Measurements from ENCODE around the gene ATPAF1. TPM values are rescaled to one million over a fixed set of nuclear protein-coding genes. Genes with fewer than 3 reads are reported as not detected.
"Not testable (repeated sequence)": the region's sequence is repeated elsewhere in the genome, so short reads cannot be mapped to it uniquely, and the experiment has no call there.

Gene ATPAF1
- total and polyA plus RNA-seq, 2 donors (not counting 1 experiment from before 2014, with no cell fraction given): 65.6 to 72.1 TPM

DNA sequence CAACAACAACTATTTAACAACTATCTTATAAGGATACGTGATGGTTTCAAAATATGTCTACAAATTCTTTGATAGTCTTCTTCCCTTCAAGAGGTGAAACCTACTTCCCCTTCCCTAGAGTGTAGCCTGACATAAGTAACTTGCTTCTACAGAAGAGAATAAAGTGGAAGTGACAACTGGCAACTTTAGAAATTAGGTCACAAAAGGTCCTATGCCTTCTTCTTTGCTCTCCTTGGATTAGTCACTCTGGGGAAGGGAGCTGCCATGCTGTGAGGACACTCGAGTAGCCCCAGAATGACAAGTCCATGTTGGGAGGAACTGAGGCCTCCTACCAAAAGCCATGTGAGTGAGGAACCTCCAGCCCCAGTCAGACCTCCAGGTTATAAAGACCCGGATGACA is 31.5 kb upstream of the ATPAF1 start:
- no peaks in the 10 kb centered on the region for H3K4me1 ChIP-seq (ENCODE audit: control insufficient read depth, extremely low read depth, insufficient read depth, low read length)

DNA sequence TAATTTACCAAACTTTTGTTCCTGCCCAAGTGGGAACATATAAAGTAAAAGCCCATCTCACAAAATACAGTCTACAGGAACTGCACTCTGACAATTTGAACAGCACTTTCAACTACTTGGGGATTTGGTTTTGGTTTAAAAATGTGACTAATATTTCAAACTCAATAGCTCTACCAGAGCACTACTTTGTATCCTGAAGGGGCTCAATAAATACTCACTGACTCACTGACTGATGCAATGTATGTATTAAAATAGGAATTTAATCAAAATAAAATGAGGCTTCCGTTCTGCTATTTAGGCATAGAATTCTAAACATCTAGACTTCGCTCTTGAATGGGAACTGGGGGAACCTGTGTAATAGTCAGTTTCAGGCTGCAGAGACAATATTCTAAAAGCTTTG is 28.9 kb upstream of the ATPAF1 start:
- no peak overlapping the region for H3K4me3 ChIP-seq (replicated peaks in 1 of 4; ENCODE audit: control extremely low read depth in 1 of 4, insufficient read depth in 1 of 4, low read depth in 3 of 4, low read length in 4 of 4)
- no peaks in the 10 kb centered on the region for H3K79me2 ChIP-seq (ENCODE audit: control insufficient read depth, insufficient read depth, low read length)
- H3K4me1 ChIP-seq (ENCODE audit: control insufficient read depth, extremely low read depth, insufficient read depth, low read length): peaks cover 2% of the 10 kb centered on the region
- TF ChIP-seq, protein P1, sequence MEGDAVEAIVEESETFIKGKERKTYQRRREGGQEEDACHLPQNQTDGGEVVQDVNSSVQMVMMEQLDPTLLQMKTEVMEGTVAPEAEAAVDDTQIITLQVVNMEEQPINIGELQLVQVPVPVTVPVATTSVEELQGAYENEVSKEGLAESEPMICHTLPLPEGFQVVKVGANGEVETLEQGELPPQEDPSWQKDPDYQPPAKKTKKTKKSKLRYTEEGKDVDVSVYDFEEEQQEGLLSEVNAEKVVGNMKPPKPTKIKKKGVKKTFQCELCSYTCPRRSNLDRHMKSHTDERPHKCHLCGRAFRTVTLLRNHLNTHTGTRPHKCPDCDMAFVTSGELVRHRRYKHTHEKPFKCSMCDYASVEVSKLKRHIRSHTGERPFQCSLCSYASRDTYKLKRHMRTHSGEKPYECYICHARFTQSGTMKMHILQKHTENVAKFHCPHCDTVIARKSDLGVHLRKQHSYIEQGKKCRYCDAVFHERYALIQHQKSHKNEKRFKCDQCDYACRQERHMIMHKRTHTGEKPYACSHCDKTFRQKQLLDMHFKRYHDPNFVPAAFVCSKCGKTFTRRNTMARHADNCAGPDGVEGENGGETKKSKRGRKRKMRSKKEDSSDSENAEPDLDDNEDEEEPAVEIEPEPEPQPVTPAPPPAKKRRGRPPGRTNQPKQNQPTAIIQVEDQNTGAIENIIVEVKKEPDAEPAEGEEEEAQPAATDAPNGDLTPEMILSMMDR (conservative IDR thresholded peaks at IDR 0.05 in 1 of 2, IDR thresholded peaks at IDR 0.05 in 1 of 2; ENCODE audit: low read depth in 1 of 2, low read length in 2 of 2): no peak
- TF ChIP-seq EZH2 (IDR thresholded peaks at IDR 0.05; ENCODE audit: low read length, missing control alignments): no peak
- no peak overlapping the region for H3K27ac ChIP-seq (ENCODE audit: insufficient read depth, low read length)
- H3K27me3 ChIP-seq (ENCODE audit: control insufficient read depth, insufficient read depth, low read length): no peaks in the 10 kb centered on the region
- no peak for DNase-seq (ENCODE audit: low read depth in 2 of 2)
- H3K4me2 ChIP-seq (ENCODE audit: extremely low read depth, insufficient read depth, low read length): no peak overlapping the region
- no peak overlapping the region for H2AFZ ChIP-seq (ENCODE audit: low read length)
- H3K36me3 ChIP-seq (ENCODE audit: control insufficient read depth, insufficient read depth, low read length): no peaks in the 10 kb centered on the region
- H3K9me3 ChIP-seq (ENCODE audit: control insufficient read depth, insufficient read depth, low read depth, low read length): no peaks in the 10 kb centered on the region
- no peaks in the 10 kb centered on the region for H4K20me1 ChIP-seq (ENCODE audit: control insufficient read depth, extremely low read depth, insufficient read depth, low read length)
- no peak overlapping the region for H3K9ac ChIP-seq (ENCODE audit: insufficient read depth, low read length)

More for the DNA sequence above, 31.5 kb upstream of the ATPAF1 start:
- no peaks in the 10 kb centered on the region for H3K36me3 ChIP-seq (ENCODE audit: control insufficient read depth, insufficient read depth, low read length)
- no peaks in the 10 kb centered on the region for H3K9me3 ChIP-seq (ENCODE audit: control insufficient read depth, insufficient read depth, low read depth, low read length)
- H2AFZ ChIP-seq (ENCODE audit: low read length): no peak overlapping the region
- H3K27ac ChIP-seq (ENCODE audit: insufficient read depth, low read length): no peak overlapping the region
- H3K4me3 ChIP-seq (replicated peaks in 1 of 4; ENCODE audit: control extremely low read depth in 1 of 4, insufficient read depth in 1 of 4, low read depth in 3 of 4, low read length in 4 of 4): no peak overlapping the region
- no peak overlapping the region for H3K4me2 ChIP-seq (ENCODE audit: extremely low read depth, insufficient read depth, low read length)
- no peaks in the 10 kb centered on the region for H3K79me2 ChIP-seq (ENCODE audit: control insufficient read depth, insufficient read depth, low read length)
- H3K27me3 ChIP-seq (ENCODE audit: control insufficient read depth, insufficient read depth, low read length): no peaks in the 10 kb centered on the region
- TF ChIP-seq EZH2 (IDR thresholded peaks at IDR 0.05; ENCODE audit: low read length, missing control alignments): no peak
- TF ChIP-seq, protein P1 (conservative IDR thresholded peaks at IDR 0.05 in 1 of 2, IDR thresholded peaks at IDR 0.05 in 1 of 2; ENCODE audit: low read depth in 1 of 2, low read length in 2 of 2): no peak
- no peaks in the 10 kb centered on the region for H4K20me1 ChIP-seq (ENCODE audit: control insufficient read depth, extremely low read depth, insufficient read depth, low read length)
- no peak overlapping the region for H3K9ac ChIP-seq (ENCODE audit: insufficient read depth, low read length)
- no peak for DNase-seq (ENCODE audit: low read depth in 2 of 2)

DNA sequence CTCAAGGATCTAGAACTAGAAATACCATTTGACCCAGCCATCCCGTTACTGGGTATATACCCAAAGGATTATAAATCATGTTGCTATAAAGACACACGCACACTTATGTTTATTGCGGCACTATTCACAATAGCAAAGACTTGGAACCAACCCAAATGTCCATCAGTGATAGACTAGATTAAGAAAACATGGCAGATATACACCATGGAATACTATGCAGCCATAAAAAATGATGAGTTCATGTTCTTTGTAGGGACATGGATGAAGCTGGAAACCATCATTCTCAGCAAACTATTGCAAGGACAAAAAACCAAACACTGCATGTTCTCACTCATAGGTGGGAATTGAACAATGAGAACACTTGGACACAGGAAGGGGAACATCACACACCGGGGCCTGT is 26.5 kb upstream of the ATPAF1 start:
- not testable (repeated sequence) for H3K79me2 ChIP-seq (ENCODE audit: control insufficient read depth, insufficient read depth, low read length); H3K27me3 ChIP-seq (ENCODE audit: control insufficient read depth, insufficient read depth, low read length); H4K20me1 ChIP-seq (ENCODE audit: control insufficient read depth, extremely low read depth, insufficient read depth, low read length); H2AFZ ChIP-seq (ENCODE audit: low read length); H3K9me3 ChIP-seq (ENCODE audit: control insufficient read depth, insufficient read depth, low read depth, low read length); H3K4me2 ChIP-seq (ENCODE audit: extremely low read depth, insufficient read depth, low read length); H3K36me3 ChIP-seq (ENCODE audit: control insufficient read depth, insufficient read depth, low read length); H3K4me3 ChIP-seq (replicated peaks in 1 of 4; ENCODE audit: control extremely low read depth in 1 of 4, insufficient read depth in 1 of 4, low read depth in 3 of 4, low read length in 4 of 4); H3K27ac ChIP-seq (ENCODE audit: insufficient read depth, low read length); H3K9ac ChIP-seq (ENCODE audit: insufficient read depth, low read length); H3K4me1 ChIP-seq (ENCODE audit: control insufficient read depth, extremely low read depth, insufficient read depth, low read length); DNase-seq (ENCODE audit: low read depth in 2 of 2)

All from fibroblast of lung (primary cell).